Body of pancreas (tissue), 4 donors: Measurements from ENCODE around the gene THOC2.
"Not testable (repeated sequence)": the region's sequence is repeated elsewhere in the genome, so short reads cannot be mapped to it uniquely, and the experiment has no call there.

Experiments used
- POLR2A ChIP-seq, 3 donors: fragments of 450-650 bp; IDR thresholded peaks; one replicate each; pipeline ENCODE4 v1.6.1; 2016; ENCODE audit warnings: antibody characterized with exemption in 3 of 3, mild to moderate bottlenecking in 2 of 3
- TF ChIP-seq, protein P1 (sequence below), 7 experiments: fragments of 450-650 bp in 4 of 7; fragments of 200-600 bp in 3 of 7; sonication (generic) in 3 of 7; IDR thresholded peaks; one replicate each; pipeline ENCODE4 v1.5.1; 2016 to 2019; ENCODE audit warnings: antibody characterized with exemption in 7 of 7

DNA sequence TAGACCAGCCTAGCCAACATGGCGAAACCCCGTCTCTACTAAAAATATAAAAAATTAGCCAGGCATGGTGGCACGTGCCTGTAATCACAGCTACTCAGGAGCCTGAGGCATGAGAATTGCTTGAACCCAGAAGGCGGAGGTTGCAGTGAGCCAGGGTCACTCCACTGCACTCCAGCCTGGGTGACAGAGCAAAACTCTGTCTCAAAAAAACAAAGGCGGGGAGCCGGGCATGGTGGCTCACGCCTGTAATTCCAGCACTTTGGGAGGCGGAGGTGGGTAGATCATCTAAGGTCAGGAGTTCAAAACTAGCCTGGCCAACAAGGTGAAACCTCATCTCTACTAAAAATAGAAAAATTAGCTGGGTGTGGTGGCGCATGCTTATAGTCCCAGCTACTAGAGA, 76.3 kb downstream of the THOC2 start:
- TF ChIP-seq POLR2A (IDR thresholded peaks at IDR 0.05): not testable (repeated sequence)
- TF ChIP-seq, protein P1, sequence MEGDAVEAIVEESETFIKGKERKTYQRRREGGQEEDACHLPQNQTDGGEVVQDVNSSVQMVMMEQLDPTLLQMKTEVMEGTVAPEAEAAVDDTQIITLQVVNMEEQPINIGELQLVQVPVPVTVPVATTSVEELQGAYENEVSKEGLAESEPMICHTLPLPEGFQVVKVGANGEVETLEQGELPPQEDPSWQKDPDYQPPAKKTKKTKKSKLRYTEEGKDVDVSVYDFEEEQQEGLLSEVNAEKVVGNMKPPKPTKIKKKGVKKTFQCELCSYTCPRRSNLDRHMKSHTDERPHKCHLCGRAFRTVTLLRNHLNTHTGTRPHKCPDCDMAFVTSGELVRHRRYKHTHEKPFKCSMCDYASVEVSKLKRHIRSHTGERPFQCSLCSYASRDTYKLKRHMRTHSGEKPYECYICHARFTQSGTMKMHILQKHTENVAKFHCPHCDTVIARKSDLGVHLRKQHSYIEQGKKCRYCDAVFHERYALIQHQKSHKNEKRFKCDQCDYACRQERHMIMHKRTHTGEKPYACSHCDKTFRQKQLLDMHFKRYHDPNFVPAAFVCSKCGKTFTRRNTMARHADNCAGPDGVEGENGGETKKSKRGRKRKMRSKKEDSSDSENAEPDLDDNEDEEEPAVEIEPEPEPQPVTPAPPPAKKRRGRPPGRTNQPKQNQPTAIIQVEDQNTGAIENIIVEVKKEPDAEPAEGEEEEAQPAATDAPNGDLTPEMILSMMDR (IDR thresholded peaks at IDR 0.05): not testable (repeated sequence)
